Measurements from ENCODE around the gene AGBL5. TPM values are rescaled to one million over a fixed set of nuclear protein-coding genes. Genes with fewer than 3 reads are reported as not detected.

The AGBL5 gene
- total and polyA plus RNA-seq, 2 of the 13 experiments (the other 11 are each of a cell fraction or from before 2014, with no cell fraction given): 55.9 to 73.3 TPM

DNA sequence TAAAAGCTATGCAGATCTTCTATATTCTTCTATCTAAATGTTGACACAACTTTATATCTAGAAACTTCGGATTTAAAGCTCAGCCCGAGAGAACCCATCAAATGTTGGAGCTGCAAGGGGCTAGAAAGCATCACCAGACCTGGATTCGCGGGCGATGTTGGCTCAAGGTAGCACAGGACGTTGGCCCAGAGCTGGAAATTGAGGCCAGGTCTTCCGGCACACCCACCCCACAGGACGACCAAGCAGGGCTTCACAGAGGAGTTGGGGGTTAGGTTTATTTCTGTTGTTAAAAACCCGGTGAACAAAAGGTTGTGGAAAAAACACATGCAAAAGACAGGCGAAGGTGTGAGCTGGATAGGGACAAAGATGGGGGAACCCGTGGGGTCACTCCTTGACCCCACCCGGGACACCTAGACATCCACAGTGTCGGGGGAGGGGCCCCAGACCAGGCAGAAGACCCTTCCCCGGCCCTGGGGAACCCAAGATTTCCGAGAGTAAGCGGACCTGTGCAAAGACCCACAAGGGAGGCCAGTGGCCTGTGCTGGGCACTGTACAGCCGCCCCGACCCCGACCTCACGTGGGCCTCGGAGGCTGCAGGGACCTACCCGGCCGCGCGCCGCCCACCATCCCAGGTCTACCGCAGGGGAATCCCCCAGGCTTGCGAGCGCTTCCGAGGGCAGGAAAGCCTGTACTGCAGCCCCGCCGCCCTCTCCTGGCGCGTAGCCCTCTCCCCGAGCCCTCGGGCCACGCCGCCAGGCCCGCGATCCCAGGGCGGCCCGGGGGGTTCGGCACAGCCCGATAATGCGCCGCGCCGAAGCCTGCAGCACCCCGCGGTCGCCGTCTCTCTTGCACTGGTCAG is 1.8 kb upstream of the AGBL5 start (continued):
- no peak; the same call in 1 of the 2 replicates for TF ChIP-seq KDM4B (CRISPR knock-in tag; IDR thresholded peaks at IDR 0.05)
- no peak for TF ChIP-seq ETV5 (CRISPR knock-in tag; IDR thresholded peaks at IDR 0.05; ENCODE audit: borderline replicate concordance)
- TF ChIP-seq, protein P1, sequence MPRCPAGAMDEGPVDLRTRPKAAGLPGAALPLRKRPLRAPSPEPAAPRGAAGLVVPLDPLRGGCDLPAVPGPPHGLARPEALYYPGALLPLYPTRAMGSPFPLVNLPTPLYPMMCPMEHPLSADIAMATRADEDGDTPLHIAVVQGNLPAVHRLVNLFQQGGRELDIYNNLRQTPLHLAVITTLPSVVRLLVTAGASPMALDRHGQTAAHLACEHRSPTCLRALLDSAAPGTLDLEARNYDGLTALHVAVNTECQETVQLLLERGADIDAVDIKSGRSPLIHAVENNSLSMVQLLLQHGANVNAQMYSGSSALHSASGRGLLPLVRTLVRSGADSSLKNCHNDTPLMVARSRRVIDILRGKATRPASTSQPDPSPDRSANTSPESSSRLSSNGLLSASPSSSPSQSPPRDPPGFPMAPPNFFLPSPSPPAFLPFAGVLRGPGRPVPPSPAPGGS (CRISPR knock-in tag; IDR thresholded peaks at IDR 0.05): no peak
- peak; percentile 52; the same call in 1 of the 2 replicates for TF ChIP-seq ZNF782 (CRISPR knock-in tag; IDR thresholded peaks at IDR 0.05; ENCODE audit: borderline replicate concordance)
- TF ChIP-seq, protein P2, sequence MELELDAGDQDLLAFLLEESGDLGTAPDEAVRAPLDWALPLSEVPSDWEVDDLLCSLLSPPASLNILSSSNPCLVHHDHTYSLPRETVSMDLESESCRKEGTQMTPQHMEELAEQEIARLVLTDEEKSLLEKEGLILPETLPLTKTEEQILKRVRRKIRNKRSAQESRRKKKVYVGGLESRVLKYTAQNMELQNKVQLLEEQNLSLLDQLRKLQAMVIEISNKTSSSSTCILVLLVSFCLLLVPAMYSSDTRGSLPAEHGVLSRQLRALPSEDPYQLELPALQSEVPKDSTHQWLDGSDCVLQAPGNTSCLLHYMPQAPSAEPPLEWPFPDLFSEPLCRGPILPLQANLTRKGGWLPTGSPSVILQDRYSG (CRISPR knock-in tag; IDR thresholded peaks at IDR 0.05): no peak
- TF ChIP-seq FOXC1 (CRISPR knock-in tag; IDR thresholded peaks at IDR 0.05; ENCODE audit: borderline replicate concordance): no peak; the same call in 1 of the 2 replicates
- no peak; the same call in 1 of the 2 replicates for TF ChIP-seq BORCS8-MEF2B (CRISPR knock-in tag; IDR thresholded peaks at IDR 0.05)
- TF ChIP-seq NFE2 (CRISPR knock-in tag; IDR thresholded peaks at IDR 0.05): no peak; the same call in 1 of the 2 replicates
- no peak for TF ChIP-seq EP300 (IDR thresholded peaks at IDR 0.05; ENCODE audit: low read depth in 2 of 2, low read length in 2 of 2)
- no peak for TF ChIP-seq EP300 (CRISPR knock-in tag; IDR thresholded peaks at IDR 0.05; ENCODE audit: borderline replicate concordance)
- TF ChIP-seq, protein P3, sequence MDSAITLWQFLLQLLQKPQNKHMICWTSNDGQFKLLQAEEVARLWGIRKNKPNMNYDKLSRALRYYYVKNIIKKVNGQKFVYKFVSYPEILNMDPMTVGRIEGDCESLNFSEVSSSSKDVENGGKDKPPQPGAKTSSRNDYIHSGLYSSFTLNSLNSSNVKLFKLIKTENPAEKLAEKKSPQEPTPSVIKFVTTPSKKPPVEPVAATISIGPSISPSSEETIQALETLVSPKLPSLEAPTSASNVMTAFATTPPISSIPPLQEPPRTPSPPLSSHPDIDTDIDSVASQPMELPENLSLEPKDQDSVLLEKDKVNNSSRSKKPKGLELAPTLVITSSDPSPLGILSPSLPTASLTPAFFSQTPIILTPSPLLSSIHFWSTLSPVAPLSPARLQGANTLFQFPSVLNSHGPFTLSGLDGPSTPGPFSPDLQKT (CRISPR knock-in tag; IDR thresholded peaks at IDR 0.05; ENCODE audit: borderline replicate concordance): no peak
- TF ChIP-seq, protein P4, sequence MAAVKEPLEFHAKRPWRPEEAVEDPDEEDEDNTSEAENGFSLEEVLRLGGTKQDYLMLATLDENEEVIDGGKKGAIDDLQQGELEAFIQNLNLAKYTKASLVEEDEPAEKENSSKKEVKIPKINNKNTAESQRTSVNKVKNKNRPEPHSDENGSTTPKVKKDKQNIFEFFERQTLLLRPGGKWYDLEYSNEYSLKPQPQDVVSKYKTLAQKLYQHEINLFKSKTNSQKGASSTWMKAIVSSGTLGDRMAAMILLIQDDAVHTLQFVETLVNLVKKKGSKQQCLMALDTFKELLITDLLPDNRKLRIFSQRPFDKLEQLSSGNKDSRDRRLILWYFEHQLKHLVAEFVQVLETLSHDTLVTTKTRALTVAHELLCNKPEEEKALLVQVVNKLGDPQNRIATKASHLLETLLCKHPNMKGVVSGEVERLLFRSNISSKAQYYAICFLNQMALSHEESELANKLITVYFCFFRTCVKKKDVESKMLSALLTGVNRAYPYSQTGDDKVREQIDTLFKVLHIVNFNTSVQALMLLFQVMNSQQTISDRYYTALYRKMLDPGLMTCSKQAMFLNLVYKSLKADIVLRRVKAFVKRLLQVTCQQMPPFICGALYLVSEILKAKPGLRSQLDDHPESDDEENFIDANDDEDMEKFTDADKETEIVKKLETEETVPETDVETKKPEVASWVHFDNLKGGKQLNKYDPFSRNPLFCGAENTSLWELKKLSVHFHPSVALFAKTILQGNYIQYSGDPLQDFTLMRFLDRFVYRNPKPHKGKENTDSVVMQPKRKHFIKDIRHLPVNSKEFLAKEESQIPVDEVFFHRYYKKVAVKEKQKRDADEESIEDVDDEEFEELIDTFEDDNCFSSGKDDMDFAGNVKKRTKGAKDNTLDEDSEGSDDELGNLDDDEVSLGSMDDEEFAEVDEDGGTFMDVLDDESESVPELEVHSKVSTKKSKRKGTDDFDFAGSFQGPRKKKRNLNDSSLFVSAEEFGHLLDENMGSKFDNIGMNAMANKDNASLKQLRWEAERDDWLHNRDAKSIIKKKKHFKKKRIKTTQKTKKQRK (IDR thresholded peaks at IDR 0.05; ENCODE audit: low read length): no peak
- TF ChIP-seq ZNF749 (CRISPR knock-in tag; IDR thresholded peaks at IDR 0.05; ENCODE audit: borderline replicate concordance): no peak
- peak; percentile 84; the same call in 1 of the 2 replicates for TF ChIP-seq FLYWCH1 (CRISPR knock-in tag; IDR thresholded peaks at IDR 0.05)
- TF ChIP-seq, protein P5, sequence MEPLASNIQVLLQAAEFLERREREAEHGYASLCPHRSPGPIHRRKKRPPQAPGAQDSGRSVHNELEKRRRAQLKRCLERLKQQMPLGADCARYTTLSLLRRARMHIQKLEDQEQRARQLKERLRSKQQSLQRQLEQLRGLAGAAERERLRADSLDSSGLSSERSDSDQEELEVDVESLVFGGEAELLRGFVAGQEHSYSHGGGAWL (CRISPR knock-in tag; IDR thresholded peaks at IDR 0.05): no peak
- TF ChIP-seq ZNF569 (CRISPR knock-in tag; IDR thresholded peaks at IDR 0.05; ENCODE audit: borderline replicate concordance): no peak
- no peak; the same call in 1 of the 2 replicates for TF ChIP-seq ZNF441 (CRISPR knock-in tag; IDR thresholded peaks at IDR 0.05; ENCODE audit: borderline replicate concordance)
- no peak for TF ChIP-seq ZNF713 (CRISPR knock-in tag; IDR thresholded peaks at IDR 0.05)
- no peak for TF ChIP-seq TOPORS (CRISPR knock-in tag; IDR thresholded peaks at IDR 0.05)
- TF ChIP-seq ZNF816 (CRISPR knock-in tag; IDR thresholded peaks at IDR 0.05; ENCODE audit: borderline replicate concordance): no peak
- TF ChIP-seq KAT7 (CRISPR knock-in tag; IDR thresholded peaks at IDR 0.05; ENCODE audit: borderline replicate concordance): peak; percentile 92; the same call in 1 of the 2 replicates

All from HepG2 (cell line).